Testis (tissue), 3 donors: ENCODE measurements around the gene SLC7A14. TPM values are rescaled to one million over a fixed set of nuclear protein-coding genes. Genes with fewer than 3 reads are reported as not detected.
A peak's percentile ranks its signal among the peaks of the same experiment; 100 is the strongest.

Experiments used
- DNase-seq: peaks from one replicate; pipeline ENCODE4 v3.0.0-alpha.2; 2019
- H3K27ac ChIP-seq, 2 donors: fragments of 200-600 bp; sonication (generic); one replicate each; pipeline ENCODE4 v1.5.1; 2019
- H3K27me3 ChIP-seq: fragments of 200-600 bp; sonication (generic); one replicate; pipeline ENCODE4 v1.5.1; 2019
- H3K36me3 ChIP-seq: fragments of 200-600 bp; sonication (generic); one replicate; pipeline ENCODE4 v1.5.1; 2017; ENCODE audit warnings: low read depth; ENCODE audit errors: missing control alignments
- H3K4me1 ChIP-seq: fragments of 200-600 bp; sonication (generic); one replicate; pipeline ENCODE4 v1.5.1; 2019
- H3K4me3 ChIP-seq, 2 donors: fragments of 200-600 bp; sonication (generic); one replicate each; pipeline ENCODE4 v1.5.1; 2017 to 2019
- H3K9me3 ChIP-seq: fragments of 200-600 bp; sonication (generic); one replicate; pipeline ENCODE4 v1.5.1; 2017
- POLR2A ChIP-seq: fragments of 450-650 bp; IDR thresholded peaks from one replicate; pipeline ENCODE4 v1.6.1; 2017; ENCODE audit warnings: antibody characterized with exemption, mild to moderate bottlenecking, moderate library complexity
- WGBS, 2 donors: methylation state at CpG; one replicate each; pipeline ENCODE4 v1.1.5; 2018; 5-methylcytosine and 5-hydroxymethylcytosine counted together
- intact Hi-C: fragments of 100-400 bp; cut with DNase I; formaldehyde crosslinking; loops from one replicate; pipeline ENCODE4 v1.15.1; 2023; ENCODE audit warnings: low total_unique reads
- polyA plus RNA-seq: library from polyadenylated mRNA; stranded (reverse); fragments of 350-450 nt; fragmentation: Illumina TruSeq; extraction: RNeasy Lipid Tissue Mini Kit (QIAGEN cat#74804); gene quantifications from one replicate; pipeline ENCODE4 v1.2.3, GENCODE V29; 2014; ENCODE audit warnings: low read depth, low replicate concordance; ENCODE audit not compliant: insufficient read depth
- total RNA-seq, 2 donors: library from RNA; depleted of rRNA; stranded (reverse); fragments of >200 nt; gene quantifications; one replicate each; pipeline ENCODE4 v1.2.3, GENCODE V29; 2016
- TF ChIP-seq, protein P1 (sequence below), 3 experiments: fragments of 450-650 bp in 2 of 3; fragments of 200-600 bp in 1 of 3; sonication (generic) in 1 of 3; IDR thresholded peaks; one replicate each; pipeline ENCODE4 v1.5.1; 2016 to 2019; ENCODE audit warnings: antibody characterized with exemption in 3 of 3, mild to moderate bottlenecking in 2 of 3, moderate library complexity in 1 of 3

SLC7A14 gene
- total and polyA plus RNA-seq, 3 donors from 2014 or later, result 0.15 to 0.31 (median 0.24) TPM

DNA sequence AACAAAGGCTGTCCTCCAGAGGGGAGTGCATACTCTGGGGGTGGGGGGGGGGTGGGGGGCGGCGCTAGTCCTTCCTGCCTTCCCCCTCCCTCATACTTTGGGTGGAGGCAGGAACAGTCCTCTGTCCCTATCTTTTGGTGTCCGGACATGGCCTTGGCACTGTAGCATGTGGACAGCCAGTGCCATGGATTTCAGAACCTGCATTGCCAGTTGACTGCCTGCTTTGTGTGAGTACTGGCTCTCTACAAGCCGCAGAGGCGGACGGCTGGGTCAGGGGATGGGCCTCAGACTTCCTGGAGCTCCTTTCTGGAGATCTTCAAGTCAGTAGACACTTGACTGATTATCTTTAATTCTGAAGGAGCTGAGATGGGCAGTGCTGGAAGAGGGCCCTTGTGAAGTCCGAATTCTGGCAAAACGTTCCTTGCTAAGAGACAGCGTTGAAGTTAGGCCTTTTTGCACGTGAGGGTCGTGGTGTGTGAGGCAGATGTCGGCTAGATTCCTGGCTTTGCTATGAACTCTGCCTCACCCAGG lies 164.7 kb downstream of the SLC7A14 start:
- H3K27ac ChIP-seq, result peak overlapping the region; percentile 89 to 94
- intact Hi-C loops, result loop anchor here (10.0 kb wide), 1 partner anchor 394 kb away; no protein-coding TSS in a partner anchor
- WGBS, 2 donors, result 14% methylated on average over 10 to 12 of the region's 12 CpGs
- H3K36me3 ChIP-seq, result no peaks in the 10 kb centered on the region
- peaks cover 17% of the 10 kb centered on the region for H3K4me1 ChIP-seq
- TF ChIP-seq, protein P1, sequence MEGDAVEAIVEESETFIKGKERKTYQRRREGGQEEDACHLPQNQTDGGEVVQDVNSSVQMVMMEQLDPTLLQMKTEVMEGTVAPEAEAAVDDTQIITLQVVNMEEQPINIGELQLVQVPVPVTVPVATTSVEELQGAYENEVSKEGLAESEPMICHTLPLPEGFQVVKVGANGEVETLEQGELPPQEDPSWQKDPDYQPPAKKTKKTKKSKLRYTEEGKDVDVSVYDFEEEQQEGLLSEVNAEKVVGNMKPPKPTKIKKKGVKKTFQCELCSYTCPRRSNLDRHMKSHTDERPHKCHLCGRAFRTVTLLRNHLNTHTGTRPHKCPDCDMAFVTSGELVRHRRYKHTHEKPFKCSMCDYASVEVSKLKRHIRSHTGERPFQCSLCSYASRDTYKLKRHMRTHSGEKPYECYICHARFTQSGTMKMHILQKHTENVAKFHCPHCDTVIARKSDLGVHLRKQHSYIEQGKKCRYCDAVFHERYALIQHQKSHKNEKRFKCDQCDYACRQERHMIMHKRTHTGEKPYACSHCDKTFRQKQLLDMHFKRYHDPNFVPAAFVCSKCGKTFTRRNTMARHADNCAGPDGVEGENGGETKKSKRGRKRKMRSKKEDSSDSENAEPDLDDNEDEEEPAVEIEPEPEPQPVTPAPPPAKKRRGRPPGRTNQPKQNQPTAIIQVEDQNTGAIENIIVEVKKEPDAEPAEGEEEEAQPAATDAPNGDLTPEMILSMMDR (IDR thresholded peaks at IDR 0.05), result no peak
- TF ChIP-seq POLR2A, result no peak
- no peaks in the 10 kb centered on the region for H3K27me3 ChIP-seq
- peak; percentile 83 for DNase-seq
- peak overlapping the region; percentile 80 to 94 for H3K4me3 ChIP-seq
- H3K9me3 ChIP-seq, result no peaks in the 10 kb centered on the region

DNA sequence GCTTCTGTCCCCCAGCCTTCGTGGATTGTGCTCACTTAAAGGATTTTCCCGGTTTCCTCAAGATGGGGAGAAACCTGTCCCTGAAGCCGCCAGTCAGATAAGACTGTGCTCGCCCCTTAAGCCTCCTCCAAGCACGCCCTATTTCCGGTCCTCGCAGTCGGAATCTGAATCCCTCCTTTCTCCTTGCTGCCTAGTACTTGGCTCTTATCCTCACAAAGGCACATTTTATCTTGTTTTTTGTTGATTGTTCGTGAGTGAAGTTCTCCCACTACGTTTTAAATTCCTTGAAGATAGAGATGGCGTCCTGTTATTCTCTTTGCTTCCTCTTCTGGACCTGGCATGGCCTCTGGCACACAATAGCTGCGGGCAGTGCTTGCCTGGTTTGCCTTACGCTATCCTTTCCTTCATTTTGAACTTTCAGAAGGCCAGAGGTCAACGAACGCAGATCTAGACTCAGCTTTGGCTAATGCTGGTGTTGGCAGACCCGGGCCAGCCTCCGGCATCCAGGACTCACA lies 165.5 kb downstream of the SLC7A14 start:
- Histone ChIP-seq H3K27me3 (no peaks in the 10 kb centered on the region), H3K27ac (peak overlapping the region; percentile 89 to 94), H3K4me1 (peaks cover 15% of the 10 kb centered on the region), H3K36me3 (no peaks in the 10 kb centered on the region), H3K4me3 (peak overlapping the region; percentile 80 to 94), H3K9me3 (no peaks in the 10 kb centered on the region)
- WGBS, 2 donors, result 8 to 9% methylated on average over 17 of the region's 17 CpGs
- DNase-seq, result peak; percentile 53
- TF ChIP-seq, protein P1 (IDR thresholded peaks at IDR 0.05), result no peak
- TF ChIP-seq POLR2A, result no peak
- intact Hi-C loops, result loop anchor here (10.0 kb wide), 1 partner anchor 394 kb away; no protein-coding TSS in a partner anchor

DNA sequence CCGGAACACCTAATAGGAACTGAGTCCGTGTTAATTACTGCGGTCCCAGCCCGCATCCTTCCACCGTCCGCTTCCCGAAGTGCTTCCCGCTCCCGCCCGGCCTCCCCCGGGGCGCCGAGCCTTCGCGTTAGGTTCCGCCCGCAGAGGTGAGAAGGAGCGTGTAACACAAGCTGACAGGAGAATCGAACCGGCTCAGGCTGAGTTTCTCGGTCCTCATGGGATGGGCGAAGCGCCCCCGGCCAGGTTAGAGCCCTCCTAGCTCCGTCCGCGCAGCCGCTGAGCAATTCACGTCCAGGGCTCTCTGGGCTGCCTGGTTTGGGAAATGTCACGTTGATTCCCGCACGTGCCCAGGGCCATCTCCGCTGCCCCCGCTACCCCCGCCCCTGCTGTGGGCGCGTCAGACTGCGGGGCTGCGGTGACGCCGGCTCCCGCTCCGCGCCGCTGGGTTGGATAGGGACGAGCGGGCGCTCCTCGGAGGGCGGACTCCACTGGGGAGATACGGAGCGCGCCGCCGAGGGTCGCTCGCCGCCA lies 166.3 kb downstream of the SLC7A14 start:
- intact Hi-C loops, result loop anchor here (10.0 kb wide), 1 partner anchor 395 kb away; no protein-coding TSS in a partner anchor
- no peaks in the 10 kb centered on the region for H3K36me3 ChIP-seq
- peak overlapping the region; percentile 89 to 94 for H3K27ac ChIP-seq
- peak; percentile 62 for DNase-seq
- H3K4me1 ChIP-seq, result peaks cover 15% of the 10 kb centered on the region
- H3K9me3 ChIP-seq, result no peaks in the 10 kb centered on the region
- TF ChIP-seq, protein P1 (IDR thresholded peaks at IDR 0.05), result no peak
- TF ChIP-seq POLR2A, result no peak
- no peaks in the 10 kb centered on the region for H3K27me3 ChIP-seq
- 0 to 1% methylated on average over 18 to 52 of the region's 58 CpGs for WGBS, 2 donors
- peak overlapping the region; percentile 80 to 94 for H3K4me3 ChIP-seq

DNA sequence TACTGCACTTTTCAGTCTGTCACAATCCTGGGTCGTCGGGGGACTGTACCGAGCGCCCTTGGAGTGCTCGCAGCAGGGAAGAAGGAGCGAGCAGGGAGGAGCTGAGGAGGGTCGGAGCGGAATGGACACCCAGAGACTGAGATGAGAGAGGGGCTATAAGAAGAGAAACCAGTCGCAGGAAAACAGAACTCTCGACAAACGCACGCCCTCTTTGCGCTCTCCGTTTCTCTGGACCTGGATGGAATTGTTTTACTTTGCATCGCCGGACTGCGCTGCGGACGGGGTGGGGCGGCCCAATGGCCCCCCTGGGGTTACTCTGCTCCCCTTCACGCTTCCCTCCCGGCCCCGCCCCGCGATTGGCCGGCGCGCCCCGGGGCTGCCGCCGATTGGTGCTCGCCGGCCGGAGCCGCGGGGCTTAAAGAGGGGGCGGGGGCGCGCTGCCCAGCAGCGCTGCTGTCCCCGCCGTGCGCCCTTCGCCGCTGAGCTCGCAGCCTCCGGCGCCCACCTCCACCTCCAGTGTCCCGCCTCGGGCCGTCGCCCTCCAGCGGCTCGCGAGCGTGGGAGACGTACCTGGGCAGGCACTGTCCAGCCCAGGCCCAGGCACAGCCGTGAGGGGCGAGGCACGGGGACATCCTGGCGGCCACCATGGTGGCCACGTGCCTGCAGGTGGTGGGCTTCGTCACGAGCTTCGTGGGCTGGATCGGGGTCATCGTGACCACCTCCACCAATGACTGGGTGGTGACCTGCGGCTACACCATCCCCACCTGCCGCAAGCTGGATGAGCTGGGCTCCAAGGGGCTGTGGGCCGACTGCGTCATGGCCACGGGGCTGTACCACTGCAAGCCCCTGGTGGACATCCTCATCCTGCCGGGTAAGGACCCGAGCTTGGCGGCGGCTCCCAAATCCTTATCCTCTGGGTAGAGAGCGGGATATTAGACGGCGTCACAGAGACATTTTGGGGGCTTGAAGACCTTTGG lies 167.2 kb downstream of the SLC7A14 start, which contains the start of gene CLDN11:
TSS of gene CLDN11 (plus strand) at position 447 of the 977 bp plus-strand sequence. CDS start at position 646, 199 bp downstream.
- peak; percentile 85 for DNase-seq
- 0 to 1% methylated on average over 22 to 66 of the region's 79 CpGs for WGBS, 2 donors
- H3K9me3 ChIP-seq, result no peaks in the 10 kb centered on the region
- no peaks in the 10 kb centered on the region for H3K36me3 ChIP-seq
- H3K4me3 ChIP-seq, result peak within 1 kb of the TSS; percentile 80 to 94
- H3K4me1 ChIP-seq, result peaks cover 19% of the 10 kb centered on the region
- H3K27me3 ChIP-seq, result no peaks in the 10 kb centered on the region
- TF ChIP-seq, protein P1 (IDR thresholded peaks at IDR 0.05), result peak; percentile 16 to 53 (median 21)
- TF ChIP-seq POLR2A, result peak; percentile 52
- intact Hi-C loops, result no loop called here
- peak within 1 kb of the TSS; percentile 89 to 94 for H3K27ac ChIP-seq
